CMK (cell line): ENCODE data around the gene SLC35A3.
"Not testable (repeated sequence)": the region's sequence is repeated elsewhere in the genome, so short reads cannot be mapped to it uniquely, and the experiment has no call there.

Experiments
- DNase-seq: peaks from one replicate; pipeline ENCODE4 v3.0.0-alpha.2; 2010; ENCODE audit warnings: low read depth

The SLC35A3 gene

DNA sequence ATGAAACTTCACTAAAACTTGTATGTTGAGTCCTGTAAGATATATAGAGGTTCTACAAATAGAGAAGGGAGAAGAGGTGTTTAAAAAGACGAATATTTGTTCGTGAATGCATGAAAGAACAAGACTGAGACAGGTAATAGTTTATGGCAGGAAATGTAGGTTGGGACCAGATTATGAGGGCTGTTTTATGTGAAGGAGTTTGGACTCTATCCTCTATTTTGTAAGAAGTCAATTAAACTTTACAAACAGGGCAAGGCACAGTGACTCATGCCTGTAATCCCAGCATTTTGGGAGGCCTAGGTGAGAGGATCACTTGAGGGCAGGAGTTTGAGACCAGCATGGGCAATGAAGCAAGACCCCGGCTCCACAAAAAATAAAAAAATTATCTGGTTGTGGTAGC lies 5.7 kb downstream of the SLC35A3 start:
- DNase-seq: no peak

DNA sequence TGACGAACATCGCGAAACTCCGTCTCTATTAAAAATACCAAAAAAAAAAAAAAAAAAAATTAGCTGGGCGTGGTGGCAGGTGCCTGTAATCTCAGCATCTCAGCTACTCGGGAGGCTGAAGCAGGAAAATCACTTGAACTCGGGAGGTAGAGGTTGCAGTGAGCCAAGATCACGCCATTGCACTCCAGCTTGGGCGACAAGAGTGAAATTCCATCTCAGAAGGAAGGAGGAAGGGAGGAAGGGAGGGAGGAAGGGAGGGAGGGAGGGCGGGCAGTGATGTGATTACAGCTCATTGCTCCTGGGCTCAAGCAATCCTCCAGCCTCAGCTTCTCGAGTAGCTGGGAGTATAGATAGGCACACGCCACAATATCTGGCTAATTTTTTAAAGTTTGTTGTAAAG lies 7.5 kb downstream of the SLC35A3 start:
- DNase-seq: not testable (repeated sequence)

DNA sequence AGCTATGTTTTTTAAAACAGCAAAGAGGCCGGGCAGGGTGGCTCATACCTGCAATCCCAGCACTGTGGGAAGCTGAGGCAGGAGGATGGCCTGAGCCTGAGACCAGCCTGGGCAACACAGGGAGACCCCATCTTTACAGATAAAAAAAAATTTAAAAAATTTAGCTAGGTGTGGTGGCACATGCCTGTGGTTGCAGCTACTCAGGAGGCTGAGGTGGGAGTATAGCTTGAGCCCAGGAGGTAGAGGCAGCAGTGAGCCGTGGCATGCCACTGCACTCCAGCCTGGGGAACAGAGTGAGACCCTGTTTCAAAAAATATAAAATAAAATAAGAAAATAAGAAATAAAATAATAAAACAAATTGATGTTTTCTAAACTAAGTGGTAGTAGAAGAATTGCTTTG lies 8.4 kb downstream of the SLC35A3 start:
- no peak for DNase-seq

DNA sequence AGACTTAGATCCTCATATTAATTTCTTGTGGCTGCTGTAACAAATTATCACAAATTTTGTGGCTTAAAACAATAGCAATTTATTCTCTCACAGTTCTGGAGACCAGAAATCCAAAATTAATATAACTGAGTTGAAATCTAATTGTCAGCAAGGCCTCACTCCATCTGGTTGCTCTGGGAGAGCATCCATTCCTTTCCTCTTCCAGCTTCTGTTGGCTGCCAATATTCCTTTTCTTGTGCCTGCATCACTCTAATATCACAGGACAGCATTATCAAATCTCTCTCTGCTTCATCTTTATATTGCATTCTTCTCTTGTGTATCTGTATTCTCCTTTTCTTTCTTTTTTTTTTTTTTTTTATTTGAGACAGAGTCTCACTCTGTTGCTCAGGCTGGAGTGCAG lies 9.3 kb downstream of the SLC35A3 start:
- no peak for DNase-seq

DNA sequence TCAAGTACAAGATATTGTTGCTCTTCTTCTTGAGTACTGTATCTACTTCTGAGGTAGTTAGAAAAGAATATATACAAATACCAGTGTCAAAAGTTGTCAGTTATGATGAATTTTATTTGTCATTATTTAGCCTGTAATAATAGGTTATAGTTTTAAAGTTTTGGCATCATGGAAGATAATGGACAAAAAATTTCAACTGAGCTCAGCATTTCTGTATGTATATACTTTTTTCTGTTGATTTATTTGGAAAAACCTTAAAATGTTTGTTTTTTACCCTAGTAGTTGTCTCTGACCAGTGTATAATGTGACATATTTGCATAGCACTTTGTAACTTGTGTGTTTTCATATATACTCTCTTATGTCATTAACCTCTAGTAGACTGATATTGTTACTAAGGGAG lies 11.1 kb downstream of the SLC35A3 start:
- DNase-seq: no peak

DNA sequence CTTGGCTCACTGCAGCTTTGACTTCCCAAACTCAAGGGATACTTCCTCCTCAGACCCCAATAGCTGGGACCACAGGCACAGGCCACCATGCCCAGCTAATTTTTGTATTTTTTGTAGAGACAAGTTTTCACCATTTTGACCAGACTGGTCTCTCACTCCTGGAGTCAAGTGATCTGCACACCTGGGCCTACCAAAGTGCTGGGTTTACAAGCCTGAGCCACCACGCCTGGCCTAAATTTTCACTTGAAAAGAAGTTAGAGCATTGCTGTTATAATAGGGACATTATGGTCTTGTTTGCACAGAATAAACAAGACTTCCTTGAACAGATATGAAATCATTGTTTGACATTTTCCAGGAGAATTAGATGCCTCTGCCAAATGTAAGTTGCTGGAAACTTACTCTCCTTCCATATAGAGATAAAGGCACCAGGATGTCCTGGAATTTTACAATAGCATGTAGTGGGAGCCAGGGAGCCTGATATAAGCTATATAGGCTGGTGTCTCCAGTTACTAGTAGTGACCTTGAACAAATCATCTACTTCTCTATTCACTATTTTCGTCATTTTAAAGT lies 16.9 kb downstream of the SLC35A3 start:
- DNase-seq: no peak

DNA sequence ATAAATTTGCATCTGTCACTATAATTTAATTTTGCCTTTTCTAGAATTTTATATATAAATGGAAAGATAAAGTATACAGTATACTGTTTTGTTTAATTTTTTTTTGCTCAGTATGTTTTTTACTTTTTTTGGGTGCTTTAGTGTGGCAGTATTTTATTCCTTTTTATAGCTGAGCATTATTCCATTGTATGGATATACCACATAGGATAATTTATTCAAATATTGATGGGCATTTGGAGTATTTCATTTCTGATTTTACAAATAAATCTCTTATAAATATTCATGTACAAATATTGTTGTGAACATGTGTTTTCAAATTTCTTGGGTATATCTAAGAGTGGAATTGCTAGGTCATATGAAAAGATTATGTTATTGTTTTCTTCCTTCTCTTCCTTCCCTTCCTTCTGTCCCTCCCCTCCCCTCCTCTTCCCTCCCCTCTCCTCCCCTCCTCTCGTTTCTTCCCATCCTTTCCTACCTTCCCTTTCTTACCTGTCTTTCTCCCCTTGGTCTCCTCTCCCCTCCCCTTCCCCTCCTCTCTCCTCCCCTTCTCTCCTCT lies 18.5 kb downstream of the SLC35A3 start:
- no peak for DNase-seq

DNA sequence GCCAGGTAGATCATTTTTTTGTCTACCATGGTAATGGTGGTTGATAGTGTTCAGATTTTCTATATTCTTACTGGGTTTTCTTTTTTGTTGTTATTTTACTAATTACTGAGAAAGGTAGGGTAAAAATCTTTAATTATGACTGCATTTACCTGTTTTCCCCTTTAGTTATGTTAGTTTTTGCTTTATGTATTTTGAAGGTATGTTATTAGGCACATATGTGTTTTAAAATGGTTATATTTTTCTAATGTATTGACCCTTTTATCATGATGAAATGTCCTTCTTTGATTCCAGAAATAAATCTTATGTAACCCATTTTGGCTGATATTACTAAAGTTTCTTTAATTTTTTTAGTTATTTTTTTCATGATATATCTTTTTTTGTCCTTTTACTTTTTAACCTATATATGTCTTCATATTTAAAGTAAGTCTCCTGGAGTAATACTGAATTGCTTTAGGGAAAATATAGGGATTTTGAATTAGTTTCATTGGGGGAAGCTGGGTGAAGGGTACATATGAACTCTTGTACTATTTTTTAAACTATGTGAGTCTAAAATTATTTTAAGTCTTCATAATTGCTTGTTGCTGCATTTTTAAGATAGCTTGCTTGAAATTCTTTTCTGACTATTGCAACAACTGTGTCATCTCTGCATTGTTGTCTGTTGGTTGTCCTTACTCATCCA lies 22.4 kb downstream of the SLC35A3 start:
- DNase-seq: no peak

DNA sequence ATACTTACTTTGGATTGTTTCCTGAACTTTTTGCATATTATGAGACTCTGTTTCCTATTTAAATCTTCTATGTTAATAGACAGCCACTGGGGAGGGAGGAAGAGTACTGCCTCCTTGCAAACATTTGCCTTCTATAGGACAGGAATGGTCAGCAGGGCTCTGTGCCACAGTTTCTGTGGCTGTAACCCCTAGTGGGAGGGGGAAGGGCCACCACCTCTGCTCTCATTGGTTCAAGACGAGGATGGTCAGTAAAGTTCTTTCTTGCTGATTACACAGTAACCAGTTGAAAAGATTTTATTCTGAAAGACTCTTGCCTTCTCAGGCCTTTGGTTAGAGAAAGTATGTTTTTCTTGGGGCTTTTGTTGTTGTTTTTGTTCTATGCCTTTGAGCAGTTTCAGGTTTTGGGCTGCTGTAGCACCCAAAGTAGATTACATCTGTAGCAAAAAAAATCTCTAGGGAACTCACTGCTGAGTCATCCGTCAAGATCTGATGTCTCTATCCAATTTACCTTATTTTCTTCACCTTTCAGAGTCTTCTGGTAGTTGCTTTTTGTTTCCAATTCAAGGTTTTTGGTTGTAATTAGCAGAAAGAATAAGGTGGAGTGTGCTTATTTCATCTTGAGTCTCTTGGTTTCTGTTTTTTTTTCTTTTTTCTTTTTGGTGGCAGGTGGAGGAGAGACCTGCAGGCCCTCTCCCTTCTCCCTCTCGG lies 23.1 kb downstream of the SLC35A3 start:
- no peak for DNase-seq

DNA sequence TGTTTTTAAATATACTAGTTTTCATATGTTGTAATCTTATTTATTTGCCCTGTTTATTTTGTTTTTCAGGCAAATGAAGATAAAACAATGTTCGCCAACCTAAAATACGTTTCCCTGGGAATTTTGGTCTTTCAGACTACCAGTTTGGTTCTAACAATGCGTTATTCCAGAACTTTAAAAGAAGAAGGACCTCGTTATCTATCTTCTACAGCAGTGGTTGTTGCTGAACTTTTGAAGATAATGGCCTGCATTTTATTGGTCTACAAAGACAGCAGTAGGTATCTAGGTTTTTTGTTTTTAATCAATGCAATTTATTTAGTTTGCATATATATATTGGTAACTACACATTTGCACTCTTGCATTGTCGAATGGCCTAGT lies 23.7 kb downstream of the SLC35A3 start:
- peak; percentile 12 for DNase-seq

DNA sequence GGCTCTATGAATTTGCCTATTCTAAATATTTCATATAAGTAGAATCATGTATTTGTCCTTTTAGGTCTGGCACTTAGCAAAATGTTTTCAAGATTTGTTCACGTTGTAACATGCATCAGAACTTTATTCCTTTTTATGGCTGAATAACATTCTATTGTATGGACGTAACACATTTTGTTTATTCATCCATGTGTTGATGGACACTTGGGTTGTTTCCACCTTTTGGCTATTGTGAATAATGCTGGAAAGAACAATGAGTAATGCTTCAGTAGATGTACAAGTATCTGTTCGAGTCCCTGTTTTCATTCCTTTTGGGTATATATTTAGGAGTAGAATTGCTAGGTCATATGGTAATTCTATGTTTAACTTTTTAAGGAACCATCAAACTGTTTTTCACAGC lies 24.7 kb downstream of the SLC35A3 start:
- no peak for DNase-seq

DNA sequence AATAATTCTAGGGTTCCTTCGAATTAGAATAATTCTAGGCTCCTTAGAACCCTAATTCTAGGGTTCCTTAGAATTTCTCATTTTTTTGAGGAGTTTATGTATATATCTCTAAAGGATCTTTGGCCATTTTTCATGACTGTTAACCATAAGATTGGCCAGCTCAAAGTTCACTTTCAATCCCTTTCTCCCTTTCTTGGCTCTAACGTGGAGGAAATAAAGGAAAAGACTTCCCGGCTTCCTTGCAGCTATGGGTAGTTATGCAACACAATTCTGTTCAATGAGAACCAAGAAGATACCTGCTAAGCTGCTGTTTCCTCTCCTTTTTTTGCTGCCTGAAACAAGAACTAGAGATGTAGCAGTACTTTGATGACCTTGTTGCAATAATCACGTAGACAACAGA lies 27.2 kb downstream of the SLC35A3 start:
- DNase-seq: no peak

DNA sequence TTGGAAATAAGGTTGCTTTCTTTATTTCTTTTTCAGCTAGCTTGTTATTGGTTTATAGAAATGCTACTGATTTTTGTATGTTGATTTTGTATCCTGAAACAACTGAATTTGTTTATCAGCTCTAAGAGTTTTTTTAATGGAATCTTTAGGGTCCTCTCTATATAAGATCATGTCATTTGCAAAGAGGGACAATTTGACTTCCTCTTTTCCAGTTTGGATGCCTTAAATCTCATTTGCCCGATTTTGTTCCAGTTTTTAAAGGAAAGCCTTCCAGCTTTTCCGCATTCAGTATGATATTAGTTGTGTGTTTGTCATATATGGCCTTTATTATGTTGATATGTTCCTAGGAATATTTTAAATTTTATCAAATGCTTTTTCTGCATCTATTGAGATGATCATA lies 31.7 kb downstream of the SLC35A3 start:
- no peak for DNase-seq

DNA sequence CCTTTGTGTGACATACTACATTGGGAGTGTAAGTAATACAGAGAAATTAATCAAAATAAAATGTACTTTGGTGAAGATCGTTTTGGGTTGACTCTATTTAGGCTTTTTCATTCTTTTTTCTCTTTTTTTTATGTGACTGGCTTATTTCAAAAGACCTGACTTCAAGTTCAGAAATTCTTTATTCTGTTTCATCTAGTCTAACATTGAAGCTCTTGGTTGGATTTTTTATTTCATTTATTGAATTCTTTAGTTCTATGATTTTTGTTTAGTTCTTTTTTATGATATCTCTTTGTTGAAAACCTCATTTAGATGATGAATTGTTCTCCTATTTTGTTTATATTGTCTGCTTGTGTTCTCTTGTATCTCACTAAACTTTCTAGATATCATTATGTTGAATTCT lies 35.6 kb downstream of the SLC35A3 start:
- no peak for DNase-seq

DNA sequence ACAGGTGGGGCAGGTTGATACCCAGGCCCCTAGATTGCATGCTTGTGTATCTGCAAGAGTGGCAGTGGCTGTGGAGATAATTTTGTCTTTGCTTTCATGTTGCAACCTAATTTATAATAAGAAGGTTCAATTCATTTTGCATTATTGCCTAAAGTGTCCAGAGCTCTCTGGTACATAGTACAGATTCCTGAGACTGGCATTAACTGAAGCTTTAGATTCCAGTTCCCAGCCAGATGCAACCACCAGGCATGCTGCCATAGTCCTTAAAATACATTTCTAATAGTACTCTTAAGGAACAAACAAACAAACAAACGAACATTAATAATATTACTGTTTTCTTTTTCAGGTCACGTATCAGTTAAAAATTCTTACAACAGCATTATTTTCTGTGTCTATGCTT lies 36.9 kb downstream of the SLC35A3 start:
- no peak for DNase-seq

DNA sequence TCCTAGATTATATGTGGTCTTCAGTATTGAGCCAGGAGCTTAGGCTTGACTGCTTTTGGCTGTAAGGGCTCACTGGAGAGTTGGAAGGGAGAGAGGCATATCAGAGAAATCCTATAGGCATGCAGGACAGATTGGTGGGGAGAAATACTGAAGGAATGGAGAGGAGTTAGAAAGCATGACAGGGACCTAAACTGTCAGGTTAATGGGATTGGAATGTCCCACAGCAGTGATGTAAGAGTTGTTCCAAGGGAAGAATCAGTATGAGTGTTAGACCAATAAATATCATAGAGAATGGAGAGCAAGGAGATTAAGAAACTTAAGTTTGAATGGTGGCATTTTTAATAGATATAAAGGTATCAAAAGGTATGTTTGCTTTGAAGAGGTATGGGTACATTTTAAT lies 39.7 kb downstream of the SLC35A3 start:
- no peak for DNase-seq

DNA sequence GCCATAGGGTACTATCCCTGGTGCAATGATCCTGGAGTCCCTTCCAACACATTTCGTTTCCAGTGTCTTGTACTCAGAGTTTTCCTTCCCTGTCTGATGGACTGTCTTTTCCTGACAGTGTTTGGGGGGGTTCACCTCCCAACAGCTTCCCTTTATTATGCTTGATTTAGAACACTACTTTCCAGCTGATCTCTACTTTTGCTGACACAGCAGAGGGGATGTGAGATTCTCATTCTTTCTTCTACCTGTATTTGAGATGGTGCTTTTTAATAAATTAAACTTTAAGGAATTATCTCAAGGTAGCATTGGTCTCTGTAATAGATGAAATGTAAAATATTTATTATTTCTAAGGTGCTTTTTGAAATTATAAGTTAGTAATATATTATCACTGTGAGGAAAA lies 41.0 kb downstream of the SLC35A3 start:
- DNase-seq: no peak

DNA sequence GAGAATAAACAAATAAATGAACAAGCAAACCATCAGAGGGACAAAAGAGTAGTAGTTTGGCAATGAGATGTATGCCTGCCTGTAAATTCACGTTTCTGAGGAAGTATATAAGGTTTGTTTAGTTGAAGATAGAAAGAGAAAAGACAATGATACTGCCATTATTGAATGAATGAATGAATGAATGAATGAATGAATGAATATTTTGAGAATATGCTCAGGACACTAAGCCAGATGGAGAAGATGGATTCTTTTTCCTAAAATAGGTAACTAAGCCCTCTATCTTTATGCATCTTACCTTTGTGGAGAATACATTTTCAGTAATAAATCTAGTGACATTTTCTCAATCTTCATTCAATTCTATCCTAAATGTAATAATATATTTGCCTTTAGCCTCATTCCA lies 49.4 kb downstream of the SLC35A3 start:
- no peak for DNase-seq

DNA sequence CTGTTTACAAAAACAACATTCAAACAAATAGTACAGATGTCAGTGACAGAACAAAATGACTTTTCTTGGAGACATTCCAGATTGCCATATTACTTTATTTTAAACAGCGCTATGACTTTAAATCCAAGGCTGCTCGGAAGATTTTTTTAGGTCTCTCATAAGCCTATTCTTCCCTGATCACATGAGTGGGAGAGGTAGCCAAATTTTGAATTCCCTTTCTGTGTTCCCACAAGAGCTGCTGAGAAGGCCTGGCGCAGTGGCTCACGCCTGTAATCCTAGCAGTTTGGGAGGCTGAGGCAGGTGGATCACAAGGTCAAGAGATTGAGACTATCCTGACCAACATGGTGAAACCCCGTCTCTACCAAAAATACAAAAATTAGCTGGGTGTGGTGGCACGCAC lies 53.7 kb downstream of the SLC35A3 start:
- DNase-seq: no peak

DNA sequence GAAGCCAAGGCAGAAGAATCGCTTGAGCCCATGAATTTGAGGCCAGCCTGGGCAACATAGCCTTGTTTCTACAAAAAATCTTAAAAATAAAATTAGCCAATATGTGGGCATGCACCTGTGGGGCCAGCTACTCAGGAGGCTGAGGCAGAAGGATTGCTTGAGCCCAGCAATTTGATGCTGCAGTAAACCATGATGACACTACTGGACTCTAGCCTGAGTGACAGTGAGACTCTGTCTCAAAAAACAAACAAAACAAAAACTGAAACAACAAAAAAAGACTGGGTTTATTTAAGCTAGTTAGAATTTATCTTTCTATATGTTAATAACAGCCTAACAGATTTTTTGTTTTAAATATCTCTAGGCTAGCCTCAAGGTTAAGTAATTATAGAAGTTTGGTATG lies 57.4 kb downstream of the SLC35A3 start:
- DNase-seq: no peak

DNA sequence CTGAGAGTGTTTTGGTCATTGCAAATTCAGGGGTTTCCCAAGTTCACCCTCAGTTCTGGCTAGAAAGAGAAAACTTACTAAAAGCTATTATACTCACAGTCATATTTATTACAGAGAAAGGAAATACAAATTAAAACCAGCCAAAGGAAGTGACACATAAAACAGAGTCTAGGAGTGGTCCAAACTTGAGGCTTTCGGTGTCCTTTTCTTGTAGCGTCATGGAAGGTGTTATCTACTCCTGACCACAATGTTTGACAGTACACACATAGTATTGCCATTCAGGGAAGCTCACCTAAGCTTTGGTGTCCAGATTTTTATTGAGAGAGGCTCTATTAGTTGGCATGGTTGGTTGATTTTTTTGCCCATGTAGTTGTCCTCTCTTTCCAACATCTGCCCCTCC lies 59.0 kb downstream of the SLC35A3 start:
- DNase-seq: no peak

DNA sequence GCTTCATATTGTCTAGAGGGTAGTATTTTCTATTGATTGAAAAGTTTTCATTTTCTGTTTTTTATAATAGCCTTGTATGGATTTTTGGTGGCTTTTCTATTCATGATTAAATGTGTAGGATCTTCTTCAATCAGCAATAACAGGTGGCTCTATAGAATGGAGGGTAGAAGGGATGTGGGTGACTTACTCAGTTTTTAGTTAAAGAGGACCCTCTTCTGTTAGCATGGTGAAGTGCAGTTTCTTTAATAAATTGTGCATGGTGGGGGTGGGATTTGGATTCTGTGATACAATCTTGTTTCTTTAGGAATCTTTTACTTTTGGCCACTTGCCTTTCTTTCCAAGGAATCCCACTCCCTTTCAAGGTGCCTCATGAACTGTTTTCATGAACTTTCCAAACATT lies 64.7 kb downstream of the SLC35A3 start:
- DNase-seq: no peak

DNA sequence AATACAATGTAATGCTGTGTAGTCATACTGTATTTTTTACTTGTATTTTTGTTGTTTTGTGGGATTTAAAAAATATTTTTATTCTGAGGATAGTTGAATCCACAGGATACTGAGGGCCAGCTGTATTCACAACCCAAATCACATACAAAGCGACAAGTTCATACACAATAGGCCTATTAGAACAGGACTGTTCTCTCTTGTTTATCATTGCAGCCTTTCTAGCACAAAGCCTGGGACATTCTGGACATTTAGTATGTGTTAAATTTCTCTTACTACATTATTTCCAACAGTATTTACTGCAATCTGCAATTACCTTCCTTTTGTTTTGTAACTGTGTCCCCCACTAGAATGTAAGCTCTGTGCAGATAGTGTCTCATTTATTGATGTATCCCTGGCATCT lies 65.4 kb downstream of the SLC35A3 start:
- DNase-seq: no peak
